Endometrium (tissue), 2 donors: Measurements from ENCODE around the gene USP33.
"Not testable (repeated sequence)": the region's sequence is repeated elsewhere in the genome, so short reads cannot be mapped to it uniquely, and the experiment has no call there.

Source experiments
- FAIRE-seq: peaks from 2 replicates; lab custom pipeline; 2012; peaks lifted over from hg19 to GRCh38; lab: Jason Lieb, UNC
- donor health status: control.
- donor health status: control.

The USP33 gene

GRCh38 chr1:77759071-77760028 is at the start of gene USP33:
TSS of gene USP33 (minus strand) at chr1:77759852. CDS start at chr1:77741697, 18,155 bp downstream.
- FAIRE-seq, result no peak

- no peak for FAIRE-seq
These were observed 43.7 kb upstream of the USP33 start for GRCh38 chr1:77803371-77803770.

GRCh38 chr1:77802026-77802425 is 42.4 kb upstream of the USP33 start:
- FAIRE-seq, result no peak

- no peak for FAIRE-seq
These were observed 38.3 kb upstream of the USP33 start for GRCh38 chr1:77797991-77798390.

- no peak for FAIRE-seq
These were observed 37.2 kb upstream of the USP33 start for GRCh38 chr1:77796695-77797405.

GRCh38 chr1:77794550-77794949 is 34.9 kb upstream of the USP33 start:
- FAIRE-seq, result no peak

- not testable (repeated sequence) for FAIRE-seq
These were observed 26.6 kb upstream of the USP33 start for GRCh38 chr1:77786093-77786741.

- no peak for FAIRE-seq
These were observed 23.5 kb upstream of the USP33 start for GRCh38 chr1:77783141-77783540.

GRCh38 chr1:77781683-77782082 is 22.0 kb upstream of the USP33 start:
- no peak for FAIRE-seq

GRCh38 chr1:77779529-77780281 is 20.1 kb upstream of the USP33 start, which contains the start of gene MIGA1:
TSS of gene MIGA1 (plus strand) at chr1:77779649. CDS start at chr1:77783253, 3,604 bp downstream.
- FAIRE-seq, result peak; percentile 89

GRCh38 chr1:77776007-77776700 is 16.5 kb upstream of the USP33 start:
- no peak for FAIRE-seq

- FAIRE-seq, result no peak
These were observed 8.4 kb upstream of the USP33 start for GRCh38 chr1:77768006-77768405.

- no peak for FAIRE-seq
These were observed 2.4 kb upstream of the USP33 start for GRCh38 chr1:77762072-77762476.

GRCh38 chr1:77757603-77758002 is 2.0 kb downstream of the USP33 start:
- no peak for FAIRE-seq

- peak; percentile 12 for FAIRE-seq
These were observed 2.5 kb downstream of the USP33 start for GRCh38 chr1:77757066-77757584.

- FAIRE-seq, result no peak
These were observed 3.4 kb downstream of the USP33 start for GRCh38 chr1:77756052-77756754.

GRCh38 chr1:77749489-77749888 is 10.2 kb downstream of the USP33 start:
- not testable (repeated sequence) for FAIRE-seq

GRCh38 chr1:77744576-77744975 is 15.1 kb downstream of the USP33 start:
- FAIRE-seq, result no peak

GRCh38 chr1:77742011-77742555 is 17.6 kb downstream of the USP33 start:
- FAIRE-seq, result no peak

- FAIRE-seq, result no peak
These were observed 18.3 kb downstream of the USP33 start for GRCh38 chr1:77741316-77741715.
